NCI-H2081 treated with DMSO at 0.1 percent for 48 hours (cell line): ENCODE data around the gene CGB8.

Experiments used
- DNase-seq: peaks from one replicate; lab custom pipeline; 2025; lab: John Stamatoyannopoulos, UW

The CGB8 gene

DNA sequence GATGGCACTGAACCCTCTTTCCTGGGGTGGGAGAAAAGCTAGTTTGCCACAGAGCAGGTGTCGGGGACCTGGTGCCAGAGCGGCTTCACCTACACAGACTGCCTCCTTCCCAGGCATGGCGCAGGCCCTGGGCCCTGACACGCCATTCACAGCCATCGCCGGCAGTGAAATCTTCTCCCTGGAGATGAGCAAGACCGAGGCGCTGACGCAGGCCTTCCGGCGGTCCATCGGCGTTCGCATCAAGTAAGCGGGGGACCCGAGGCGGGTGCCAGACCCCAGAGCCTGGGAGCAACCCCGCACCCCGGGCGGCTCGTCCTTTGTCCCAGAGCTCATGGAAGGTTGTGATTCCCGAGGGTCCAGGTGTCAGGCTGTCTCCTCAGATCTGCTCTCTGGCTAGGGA, 42.0 kb downstream of the CGB8 start:
- no peak for DNase-seq

DNA sequence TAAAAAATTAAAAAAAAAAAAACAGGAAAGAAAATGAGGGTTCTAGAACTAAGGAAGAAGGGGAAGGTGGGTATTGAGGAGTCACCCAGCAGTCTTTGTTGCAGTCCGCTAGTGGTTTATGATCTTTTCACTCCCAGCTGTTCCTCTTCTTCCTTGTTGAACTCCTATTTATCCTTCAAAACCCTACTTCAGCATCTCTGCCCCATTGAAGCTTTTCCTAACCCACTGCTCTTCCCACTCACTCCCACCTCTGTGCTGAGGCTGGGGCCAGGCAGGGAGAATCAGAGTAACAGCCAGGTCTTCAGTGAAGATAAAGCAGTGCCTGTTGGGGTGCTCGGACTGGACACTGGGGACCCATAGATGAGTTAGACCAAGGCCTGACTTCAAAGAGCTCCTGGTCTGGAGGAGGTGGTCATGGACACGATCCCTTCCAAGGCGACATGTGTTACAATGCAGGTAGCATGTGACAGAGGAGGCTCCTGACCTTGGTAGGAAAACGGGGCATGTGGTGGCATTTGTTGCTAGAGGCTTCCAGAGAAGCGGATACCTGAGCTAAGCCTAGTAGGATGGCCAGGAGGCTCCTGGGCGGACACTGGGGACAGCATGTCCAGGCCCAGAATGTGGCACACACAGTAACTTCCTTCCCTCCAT, 43.8 kb downstream of the CGB8 start:
- DNase-seq, result no peak

DNA sequence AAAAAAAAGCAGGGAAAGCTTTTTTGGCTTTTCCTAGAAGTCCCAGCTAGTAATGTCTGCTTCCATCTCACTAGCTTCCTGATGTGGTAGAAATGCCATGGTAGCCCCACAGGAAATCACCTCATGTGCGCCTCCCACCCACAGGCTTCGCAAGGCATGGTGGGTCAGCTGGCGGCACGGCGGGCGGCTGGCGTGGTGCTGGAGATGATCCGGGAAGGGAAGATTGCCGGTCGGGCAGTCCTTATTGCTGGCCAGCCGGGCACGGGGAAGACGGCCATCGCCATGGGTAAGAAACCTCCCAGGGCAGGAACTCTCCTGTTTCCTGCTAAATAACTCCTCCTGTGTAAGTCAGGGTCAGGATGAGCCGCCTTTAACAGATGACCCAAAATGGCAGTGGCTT, 44.8 kb downstream of the CGB8 start:
- no peak for DNase-seq

DNA sequence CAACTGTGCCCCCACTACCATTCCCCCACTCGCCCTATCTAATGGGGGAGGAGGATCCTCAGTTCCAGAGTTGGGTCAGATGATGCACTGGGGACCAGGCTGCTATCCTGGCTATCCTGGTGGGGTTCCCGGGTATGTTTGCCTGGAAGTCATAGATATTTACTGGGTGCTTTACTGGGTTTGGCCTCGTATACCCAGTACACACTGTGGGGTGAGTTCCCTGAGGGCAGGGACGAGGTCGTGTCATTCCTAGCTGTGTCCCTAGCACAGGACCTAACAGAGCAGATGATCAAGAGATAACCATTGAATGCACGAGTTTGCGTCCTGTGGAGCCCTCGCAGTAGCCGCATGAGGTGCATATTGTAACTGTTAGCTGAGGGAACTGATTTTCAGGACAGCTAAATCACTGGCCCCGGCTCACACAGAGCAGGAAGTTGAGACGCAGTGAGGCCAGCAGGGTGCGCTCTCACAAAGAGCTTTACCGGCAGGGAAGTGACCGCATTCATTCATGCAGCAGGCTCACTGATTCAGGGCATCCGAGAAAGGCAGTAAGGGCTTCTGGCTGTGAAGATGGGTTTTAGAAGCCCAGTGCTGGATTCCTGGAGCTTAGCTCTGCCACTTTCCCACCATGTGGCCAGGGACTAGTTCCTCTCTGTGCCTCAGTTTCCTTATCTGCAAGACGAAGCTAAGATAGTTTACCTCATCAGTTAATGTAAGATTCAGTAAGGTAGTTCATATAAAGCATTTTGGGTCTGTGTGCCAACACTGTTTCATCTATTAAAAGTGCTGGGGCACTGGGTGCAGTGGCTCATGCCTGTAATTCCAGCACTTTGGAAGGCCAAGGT, 49.2 kb downstream of the CGB8 start:
- DNase-seq, result no peak

DNA sequence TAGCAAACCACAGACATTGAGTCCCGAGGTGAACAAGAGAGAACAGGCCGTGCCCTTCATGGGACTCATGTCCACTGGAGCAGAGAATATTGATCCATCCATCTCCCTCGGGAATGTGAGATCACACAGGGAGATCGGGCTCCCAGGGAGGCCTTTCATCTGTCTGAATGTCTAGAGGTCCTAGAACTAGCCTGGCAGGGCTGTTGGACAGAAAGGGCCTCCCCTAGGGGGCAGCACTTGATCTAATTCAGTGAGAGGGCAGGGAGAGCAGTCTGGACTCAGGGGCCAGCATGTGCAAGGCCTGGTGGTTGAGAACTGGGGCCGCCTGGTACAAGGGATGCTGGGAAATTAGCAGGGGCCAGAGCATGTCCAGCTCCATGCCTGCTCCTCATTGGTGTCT, 50.9 kb downstream of the CGB8 start:
- no peak for DNase-seq
